Right lobe of liver (tissue), 6 donors: ENCODE results near the gene PDCD6IP. TPM values are rescaled to one million over a fixed set of nuclear protein-coding genes. Genes with fewer than 3 reads are reported as not detected.

Experiments
- ATAC-seq, 4 donors: fragments of 200-7000 bp; cut with Tn5 transposase; one replicate each; pipeline ENCODE4 v1.9.1; 2020; ENCODE audit warnings: mild to moderate bottlenecking in 4 of 4, moderate library complexity in 4 of 4
- DNase-seq, 3 donors: peaks; one replicate each; pipeline ENCODE4 v3.0.0-alpha.2; 2020
- H3K27ac ChIP-seq, 3 donors: fragments of 200-600 bp; one replicate each; pipeline ENCODE4 v1.8.0; 2022
- H3K27me3 ChIP-seq, 2 donors: fragments of 200-600 bp; one replicate each; pipeline ENCODE4 v1.8.0; 2022
- H3K36me3 ChIP-seq, 4 donors: fragments of 200-600 bp; sonication (generic) in 1 of 4; one replicate each; pipeline versions ENCODE4 v1.5.1 to v1.8.0; 2017 to 2022; ENCODE audit warnings: control low read depth in 1 of 4
- H3K4me1 ChIP-seq, 4 donors: fragments of 200-600 bp; sonication (generic) in 1 of 4; one replicate each; pipeline versions ENCODE4 v1.5.1 to v1.8.0; 2017 to 2022; ENCODE audit warnings: control low read depth in 1 of 4
- H3K4me3 ChIP-seq, 3 donors: fragments of 200-600 bp; one replicate each; pipeline ENCODE4 v1.8.0; 2022
- H3K9me3 ChIP-seq, 4 donors: fragments of 200-600 bp; sonication (generic) in 1 of 4; one replicate each; pipeline versions ENCODE4 v1.5.1 to v1.8.0; 2017 to 2022; ENCODE audit warnings: control low read depth in 1 of 4
- CTCF ChIP-seq, 4 donors: fragments of 200-600 bp in 3 of 4; fragments of 450-650 bp in 1 of 4; IDR thresholded peaks; one replicate each; pipeline versions ENCODE4 v1.5.1 to v1.8.0; 2016 to 2022; ENCODE audit warnings: antibody characterized with exemption in 4 of 4, mild to moderate bottlenecking in 2 of 4
- POLR2A ChIP-seq: fragments of 450-650 bp; IDR thresholded peaks from one replicate; pipeline ENCODE4 v1.6.1; 2017; ENCODE audit warnings: antibody characterized with exemption, mild to moderate bottlenecking
- WGBS: methylation state at CpG from one replicate; pipeline ENCODE4 v1.1.6; 2018; ENCODE audit warnings: low coverage, low lambda C conversion rate; ENCODE audit not compliant: insufficient coverage; ENCODE audit errors: missing lambda C conversion rate; 5-methylcytosine and 5-hydroxymethylcytosine counted together
- intact Hi-C, 2 donors: fragments of 100-400 bp; cut with DNase I; formaldehyde crosslinking; loops; one replicate each; pipeline versions ENCODE4 v1.11.2 to v1.14.1; 2022
- total RNA-seq, 6 experiments: library from RNA; depleted of rRNA in 2 of 6; stranded (reverse); fragments of >200 nt in 2 of 6; fragmentation: NEBNext Ultra II Directional in 3 of 6; extraction: Animal tissue kit (Norgen Biotek cat#: 25700) in 3 of 6; gene quantifications; one replicate each; pipeline versions ENCODE4 v1.1.0 to v1.2.4, GENCODE V29; 2016 to 2023
- donor health status: DM: no; HTN: yes; CAD: no.
- donor health status: DM: no; HTN: no; CAD: no.
- donor health status: DM: no; HTN: no; CAD: no.
- donor health status: DM: no; HTN: yes; CAD: no.
- donor health status: DM: no; HTN: yes; CAD: no.

PDCD6IP gene
- total RNA-seq, 6 experiments from 2014 or later, result 83.0 to 140 (median 116) TPM

- H3K27me3 ChIP-seq, result no peaks in the 10 kb centered on the region
- H3K9me3 ChIP-seq, result no peaks in the 10 kb centered on the region
- DNase-seq (no peak), ATAC-seq (no peak)
- H3K4me1 ChIP-seq, result peaks cover 0 to 3% (median 0%) of the 10 kb centered on the region in 4 donors
- no peak overlapping the region for H3K4me3 ChIP-seq
- no peak overlapping the region for H3K27ac ChIP-seq
- TF ChIP-seq CTCF (IDR thresholded peaks at IDR 0.05) (no peak), POLR2A (no peak)
- intact Hi-C loops, result no loop called here
- WGBS, result 87% methylated on average over 5 of the region's 5 CpGs
- no peaks in the 10 kb centered on the region for H3K36me3 ChIP-seq
Measured at GRCh38 chr3:33792167-33792892, 6.1 kb upstream of the PDCD6IP start.

DNA sequence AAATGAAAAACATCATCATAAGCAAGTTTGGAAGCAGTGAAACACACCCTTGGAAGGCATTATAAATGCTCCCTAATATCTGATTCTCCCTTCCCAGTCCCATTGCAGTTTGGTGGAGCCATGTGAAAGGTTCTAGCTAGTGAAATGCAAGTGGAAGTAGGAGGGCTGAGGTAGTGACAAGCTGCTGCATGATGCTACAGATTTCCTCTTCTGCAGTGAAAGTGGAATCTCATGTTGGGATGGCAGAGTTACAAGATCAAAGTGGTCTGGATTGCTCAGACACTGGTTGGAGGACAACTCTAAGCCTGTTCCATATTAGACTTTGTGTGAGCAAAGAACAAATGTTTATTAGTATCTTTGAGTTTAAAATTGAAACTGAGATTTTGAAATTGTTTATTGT is 3.3 kb upstream of the PDCD6IP start:
- Histone ChIP-seq H3K27ac (no peak overlapping the region), H3K4me3 (no peak overlapping the region), H3K36me3 (no peaks in the 10 kb centered on the region), H3K27me3 (no peaks in the 10 kb centered on the region), H3K9me3 (no peaks in the 10 kb centered on the region), H3K4me1 (peaks cover 0 to 12% (median 4%) of the 10 kb centered on the region in 4 donors)
- DNase-seq (no peak), ATAC-seq (no peak)
- intact Hi-C loops, result no loop called here
- TF ChIP-seq CTCF (IDR thresholded peaks at IDR 0.05) (no peak), POLR2A (no peak)

DNA sequence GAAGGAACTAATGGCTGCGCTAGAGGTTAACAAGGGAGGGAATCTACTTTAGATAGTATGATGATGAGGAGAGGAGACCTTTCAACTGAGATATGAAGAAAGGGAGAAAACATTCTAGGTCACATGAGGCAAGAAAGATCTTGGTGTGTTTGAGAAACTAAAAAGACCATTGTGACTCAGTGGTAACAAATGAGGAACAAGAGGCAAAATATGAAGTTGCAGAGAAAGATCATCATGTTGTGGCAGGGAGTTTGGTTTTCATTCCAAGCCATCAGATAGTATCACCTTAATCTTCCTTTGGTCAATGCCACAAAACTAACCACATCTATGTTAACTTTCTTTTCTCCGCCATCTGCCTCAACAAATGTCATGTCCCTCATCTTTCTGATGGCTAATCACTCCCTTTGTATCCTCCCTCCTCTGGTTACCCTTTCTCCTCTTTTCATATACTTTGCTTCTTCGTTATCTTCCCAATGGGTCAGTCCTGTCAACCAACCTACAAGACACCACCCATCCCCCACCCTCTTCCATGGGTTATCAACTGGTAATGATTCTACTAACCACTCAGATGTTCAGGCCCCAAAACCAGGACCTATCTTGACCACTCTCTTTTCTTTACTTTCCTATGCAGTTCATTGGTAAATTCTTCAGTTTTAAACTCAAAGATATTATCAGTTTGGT is 2.4 kb upstream of the PDCD6IP start:
- ATAC-seq (no peak), DNase-seq (no peak)
- H3K27me3 ChIP-seq, result no peaks in the 10 kb centered on the region
- no peak overlapping the region for H3K4me3 ChIP-seq
- H3K36me3 ChIP-seq, result no peaks in the 10 kb centered on the region
- no peaks in the 10 kb centered on the region for H3K9me3 ChIP-seq
- 100% methylated on average over 3 of the region's 3 CpGs for WGBS
- TF ChIP-seq POLR2A, result no peak
- TF ChIP-seq CTCF (IDR thresholded peaks at IDR 0.05), result no peak
- H3K4me1 ChIP-seq, result peaks cover 0 to 21% (median 4%) of the 10 kb centered on the region in 4 donors
- intact Hi-C loops, result no loop called here
- no peak overlapping the region for H3K27ac ChIP-seq

DNA sequence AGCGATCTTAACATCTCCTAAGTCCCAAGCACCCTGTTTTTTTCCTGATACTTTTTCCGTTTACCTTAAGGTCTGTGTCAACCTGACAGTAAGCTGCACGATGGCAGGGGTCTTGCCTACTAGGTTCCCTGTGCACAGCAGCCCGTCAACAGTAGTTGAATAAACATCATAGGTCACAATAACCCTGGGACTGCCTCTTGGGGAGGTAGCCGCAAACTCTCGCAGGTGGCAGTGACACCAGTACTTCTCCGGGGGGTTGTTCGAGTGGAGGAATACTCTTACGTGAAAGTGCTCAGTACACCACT is 365 bp upstream of the PDCD6IP start:
- peak overlapping the region; percentile 88 to 95 (median 89) for H3K4me3 ChIP-seq
- peak overlapping the region; percentile 82 to 93 (median 86) for H3K27ac ChIP-seq
- no peaks in the 10 kb centered on the region for H3K27me3 ChIP-seq
- H3K4me1 ChIP-seq, result peaks cover 0 to 38% (median 14%) of the 10 kb centered on the region in 4 donors
- ATAC-seq (peak; percentile 49 to 70 (median 63)), DNase-seq (no peak)
- TF ChIP-seq CTCF (IDR thresholded peaks at IDR 0.05), result no peak
- no peak for TF ChIP-seq POLR2A
- no peaks in the 10 kb centered on the region for H3K9me3 ChIP-seq
- no peaks in the 10 kb centered on the region for H3K36me3 ChIP-seq
- 0% methylated on average over 9 of the region's 9 CpGs for WGBS
- intact Hi-C loops, result no loop called here
